Keratinocyte (primary cell): ENCODE data around the gene SERPINE1. TPM values are rescaled to one million over a fixed set of nuclear protein-coding genes. Genes with fewer than 3 reads are reported as not detected.

Experiments used
- DNase-seq: peaks from one replicate; pipeline ENCODE4 v3.0.0-alpha.2; 2011; ENCODE audit warnings: low read depth, missing footprints, low spot score
- FAIRE-seq: peaks from 2 replicates; lab custom pipeline; 2011; peaks lifted over from hg19 to GRCh38; lab: Jason Lieb, UNC
- H2AFZ ChIP-seq: 2 replicates; pipeline ENCODE4 v1.6.0; 2012; ENCODE audit warnings: low read length, control low read depth, inconsistent platforms; ENCODE audit not compliant: control insufficient read depth
- H3K27ac ChIP-seq: 2 replicates; pipeline ENCODE4 v1.5.1; 2011; ENCODE audit warnings: low read length; ENCODE audit not compliant: control insufficient read depth, insufficient read depth
- H3K27me3 ChIP-seq: 3 replicates; pipeline ENCODE4 v1.6.0; 2011; ENCODE audit warnings: low read length; ENCODE audit not compliant: control insufficient read depth, insufficient read depth; ENCODE audit errors: extremely low read depth
- H3K36me3 ChIP-seq, 2 experiments: 2 replicates in 1 of 2; 3 replicates in 1 of 2; pipeline ENCODE4 v1.5.1; 2011; ENCODE audit warnings: low read length in 2 of 2, mild to moderate bottlenecking in 1 of 2; ENCODE audit not compliant: control insufficient read depth in 2 of 2, insufficient read depth in 2 of 2; ENCODE audit errors: extremely low read depth in 1 of 2
- H3K4me1 ChIP-seq: 3 replicates; pipeline ENCODE4 v1.5.1; 2011; ENCODE audit warnings: low read length; ENCODE audit not compliant: control insufficient read depth, insufficient read depth; ENCODE audit errors: extremely low read depth
- H3K4me2 ChIP-seq: 3 replicates; pipeline ENCODE4 v1.6.0; 2011; ENCODE audit warnings: low read depth, low read length; ENCODE audit not compliant: control insufficient read depth, insufficient read depth; ENCODE audit errors: extremely low read depth
- H3K4me3 ChIP-seq, 3 experiments: fragments of 200-600 bp in 1 of 3; sonication (generic) in 1 of 3; 2 replicates in 2 of 3; 3 replicates in 1 of 3; pipeline ENCODE4 v1.5.1; 2011 to 2016; ENCODE audit warnings: low read length in 3 of 3, mild to moderate bottlenecking in 3 of 3, control low read depth in 2 of 3, inconsistent platforms in 1 of 3, low read depth in 1 of 3, mixed read lengths in 1 of 3, mixed run types in 1 of 3, moderate library complexity in 1 of 3; ENCODE audit not compliant: control insufficient read depth in 2 of 3, insufficient read depth in 2 of 3; ENCODE audit errors: extremely low read depth in 1 of 3
- H3K79me2 ChIP-seq: 2 replicates; pipeline ENCODE4 v1.6.0; 2012; ENCODE audit warnings: low read length; ENCODE audit not compliant: control insufficient read depth, insufficient read depth
- H3K9ac ChIP-seq: 3 replicates; pipeline ENCODE4 v1.6.0; 2011; ENCODE audit warnings: low read length; ENCODE audit not compliant: control insufficient read depth, insufficient read depth; ENCODE audit errors: extremely low read depth
- H3K9me1 ChIP-seq: 3 replicates; pipeline ENCODE4 v1.6.0; 2011; ENCODE audit warnings: low read length; ENCODE audit not compliant: control insufficient read depth, insufficient read depth; ENCODE audit errors: extremely low read depth
- H3K9me3 ChIP-seq: 2 replicates; pipeline ENCODE4 v1.5.1; 2012; ENCODE audit warnings: low read depth, low read length; ENCODE audit not compliant: control insufficient read depth
- H4K20me1 ChIP-seq: 3 replicates; pipeline ENCODE4 v1.6.0; 2011; ENCODE audit warnings: low read length; ENCODE audit not compliant: control insufficient read depth, insufficient read depth; ENCODE audit errors: extremely low read depth
- EZH2 ChIP-seq: IDR thresholded peaks from one replicate; pipeline ENCODE4 v1.6.1; 2012; ENCODE audit warnings: inconsistent platforms, mild to moderate bottlenecking, low read length, moderate library complexity
- dilution Hi-C: fragments of 300-500 bp; cut with MboI; formaldehyde crosslinking; loops from one replicate; pipeline ENCODE4 v1.7.0; 2020; ENCODE audit warnings: low sequenced_read_pairs; ENCODE audit not compliant: extremely low pct_ligation_motif_present
- polyA plus RNA-seq, 5 experiments: library from polyadenylated mRNA; depleted of rRNA in 3 of 5; stranded (reverse) in 3 of 5; stranded (forward) in 1 of 5; unstranded in 1 of 5; fragments of >200 nt; gene quantifications; 1 replicate in 1 of 5; 2 replicates in 3 of 5; 3 replicates in 1 of 5; pipeline versions ENCODE4 v1.2.1 to v1.2.3, GENCODE V29; 2011 to 2012; ENCODE audit warnings: missing spikeins in 2 of 5, low read depth in 1 of 5, low replicate concordance in 1 of 5
- TF ChIP-seq, protein P1 (sequence below), 3 experiments: IDR thresholded peaks in 1 of 3; conservative IDR thresholded peaks in 1 of 3; optimal IDR thresholded peaks in 1 of 3; 2 replicates in 2 of 3; 3 replicates in 1 of 3; pipeline versions ENCODE3 to v1.5.1; 2011; ENCODE audit warnings: low read length in 3 of 3, mild to moderate bottlenecking in 3 of 3, moderate library complexity in 2 of 3, control low read depth in 1 of 3, inconsistent platforms in 1 of 3; ENCODE audit not compliant: insufficient read depth in 2 of 3; ENCODE audit errors: extremely low read depth in 1 of 3

Gene SERPINE1
- polyA plus RNA-seq, 1 donor (not counting 4 experiments of a cell fraction or from before 2014, with no cell fraction given) = 522 TPM

DNA sequence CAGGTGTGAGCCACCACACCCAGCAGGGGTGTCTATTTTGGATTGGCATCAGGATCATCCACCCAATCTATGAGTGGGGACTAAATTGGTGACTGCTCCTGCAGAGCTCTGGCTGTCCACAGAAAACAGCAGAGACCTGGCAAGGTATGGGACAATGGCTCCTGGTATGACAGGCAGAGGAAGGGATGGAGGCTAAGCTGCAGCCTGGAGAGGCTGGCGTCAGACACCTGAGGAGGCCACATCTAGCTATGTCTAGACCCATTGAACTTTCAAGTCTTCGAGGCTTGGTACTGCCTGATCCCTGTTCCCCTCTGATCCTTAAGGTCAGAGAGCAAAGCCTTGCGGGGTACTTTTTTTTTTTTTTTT, 3.2 kb upstream of the SERPINE1 start:
- H3K27ac ChIP-seq = no peak overlapping the region
- H3K9me3 ChIP-seq = no peaks in the 10 kb centered on the region
- H3K4me2 ChIP-seq = no peak overlapping the region
- H4K20me1 ChIP-seq = peaks cover 5% of the 10 kb centered on the region
- no peak for TF ChIP-seq EZH2
- TF ChIP-seq, protein P1, sequence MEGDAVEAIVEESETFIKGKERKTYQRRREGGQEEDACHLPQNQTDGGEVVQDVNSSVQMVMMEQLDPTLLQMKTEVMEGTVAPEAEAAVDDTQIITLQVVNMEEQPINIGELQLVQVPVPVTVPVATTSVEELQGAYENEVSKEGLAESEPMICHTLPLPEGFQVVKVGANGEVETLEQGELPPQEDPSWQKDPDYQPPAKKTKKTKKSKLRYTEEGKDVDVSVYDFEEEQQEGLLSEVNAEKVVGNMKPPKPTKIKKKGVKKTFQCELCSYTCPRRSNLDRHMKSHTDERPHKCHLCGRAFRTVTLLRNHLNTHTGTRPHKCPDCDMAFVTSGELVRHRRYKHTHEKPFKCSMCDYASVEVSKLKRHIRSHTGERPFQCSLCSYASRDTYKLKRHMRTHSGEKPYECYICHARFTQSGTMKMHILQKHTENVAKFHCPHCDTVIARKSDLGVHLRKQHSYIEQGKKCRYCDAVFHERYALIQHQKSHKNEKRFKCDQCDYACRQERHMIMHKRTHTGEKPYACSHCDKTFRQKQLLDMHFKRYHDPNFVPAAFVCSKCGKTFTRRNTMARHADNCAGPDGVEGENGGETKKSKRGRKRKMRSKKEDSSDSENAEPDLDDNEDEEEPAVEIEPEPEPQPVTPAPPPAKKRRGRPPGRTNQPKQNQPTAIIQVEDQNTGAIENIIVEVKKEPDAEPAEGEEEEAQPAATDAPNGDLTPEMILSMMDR (optimal IDR thresholded peaks at IDR 0.05 in 1 of 3, IDR thresholded peaks at IDR 0.05 in 1 of 3, conservative IDR thresholded peaks at IDR 0.05 in 1 of 3; ENCODE audit: extremely low read depth in 1 of 3, insufficient read depth in 2 of 3, low read length in 3 of 3) = no peak
- H3K79me2 ChIP-seq = peaks cover 17% of the 10 kb centered on the region
- H3K4me3 ChIP-seq = no peak overlapping the region
- no peaks in the 10 kb centered on the region for H3K27me3 ChIP-seq
- no peak overlapping the region for H3K9ac ChIP-seq
- no peak for DNase-seq
- dilution Hi-C loops = no loop called here
- H2AFZ ChIP-seq = no peak overlapping the region
- peaks cover 47% of the 10 kb centered on the region for H3K4me1 ChIP-seq
- no peak for FAIRE-seq
- peaks cover 2% of the 10 kb centered on the region for H3K9me1 ChIP-seq
- peaks cover 5 to 10% of the 10 kb centered on the region in 2 experiments for H3K36me3 ChIP-seq

DNA sequence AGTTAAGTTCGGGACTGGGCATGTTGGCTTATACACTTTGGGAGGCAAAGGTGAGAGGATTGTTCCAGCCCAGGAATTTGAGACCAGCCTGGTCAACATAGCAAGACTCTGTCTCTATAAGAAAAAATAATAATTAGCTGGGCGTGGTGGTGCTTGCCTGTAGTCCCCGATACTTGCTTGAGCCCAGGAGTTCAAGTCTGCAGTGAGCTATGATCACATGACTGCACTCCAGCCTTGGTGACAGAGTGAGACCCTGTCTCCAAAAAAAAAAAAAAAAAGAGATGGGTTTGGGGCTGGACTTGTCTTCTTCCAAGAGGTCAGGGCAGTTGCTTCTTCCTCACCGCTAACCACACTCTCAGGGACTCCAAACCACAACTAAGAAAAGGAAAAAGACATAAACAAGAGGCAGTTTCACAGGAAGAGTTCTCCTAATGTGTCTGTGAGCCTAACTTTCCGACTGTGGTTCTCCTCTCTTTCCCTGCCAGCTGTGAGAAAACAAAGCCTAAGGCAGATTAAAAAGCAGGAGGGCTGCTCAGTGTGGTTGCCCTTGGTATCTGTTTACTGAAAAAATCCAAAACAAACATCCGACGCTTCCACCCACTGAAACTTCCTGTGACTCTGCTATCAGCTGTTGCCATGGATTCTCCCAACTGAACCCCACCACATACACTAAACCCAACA, 2.4 kb upstream of the SERPINE1 start:
- TF ChIP-seq, protein P1 (optimal IDR thresholded peaks at IDR 0.05 in 1 of 3, IDR thresholded peaks at IDR 0.05 in 1 of 3, conservative IDR thresholded peaks at IDR 0.05 in 1 of 3; ENCODE audit: extremely low read depth in 1 of 3, insufficient read depth in 2 of 3, low read length in 3 of 3) = no peak
- TF ChIP-seq EZH2 = no peak
- FAIRE-seq (no peak), DNase-seq (no peak)
- dilution Hi-C loops = no loop called here
- H3K9me1 ChIP-seq = peaks cover 2% of the 10 kb centered on the region
- peak overlapping the region; percentile 56 for H3K9ac ChIP-seq
- peaks cover 5 to 11% of the 10 kb centered on the region in 2 experiments for H3K36me3 ChIP-seq
- peaks cover 17% of the 10 kb centered on the region for H3K79me2 ChIP-seq
- H3K4me3 ChIP-seq = no peak overlapping the region
- peaks cover 45% of the 10 kb centered on the region for H3K4me1 ChIP-seq
- H3K27me3 ChIP-seq = no peaks in the 10 kb centered on the region
- H3K9me3 ChIP-seq = no peaks in the 10 kb centered on the region
- peaks cover 5% of the 10 kb centered on the region for H4K20me1 ChIP-seq
- H2AFZ ChIP-seq = peak overlapping the region; percentile 36
- H3K27ac ChIP-seq = peak overlapping the region; percentile 80
- H3K4me2 ChIP-seq = peak overlapping the region; percentile 22
